Hippocampal formation (tissue), 2 donors: Measurements from ENCODE around the gene ADGRD1.

Experiments
- DNase-seq, 2 donors: peaks; one replicate each; lab custom pipeline; 2025; lab: John Stamatoyannopoulos, UW

The ADGRD1 gene

GRCh38 chr12:131072451-131073230 is 118.9 kb downstream of the ADGRD1 start:
- DNase-seq: no peak

DNA sequence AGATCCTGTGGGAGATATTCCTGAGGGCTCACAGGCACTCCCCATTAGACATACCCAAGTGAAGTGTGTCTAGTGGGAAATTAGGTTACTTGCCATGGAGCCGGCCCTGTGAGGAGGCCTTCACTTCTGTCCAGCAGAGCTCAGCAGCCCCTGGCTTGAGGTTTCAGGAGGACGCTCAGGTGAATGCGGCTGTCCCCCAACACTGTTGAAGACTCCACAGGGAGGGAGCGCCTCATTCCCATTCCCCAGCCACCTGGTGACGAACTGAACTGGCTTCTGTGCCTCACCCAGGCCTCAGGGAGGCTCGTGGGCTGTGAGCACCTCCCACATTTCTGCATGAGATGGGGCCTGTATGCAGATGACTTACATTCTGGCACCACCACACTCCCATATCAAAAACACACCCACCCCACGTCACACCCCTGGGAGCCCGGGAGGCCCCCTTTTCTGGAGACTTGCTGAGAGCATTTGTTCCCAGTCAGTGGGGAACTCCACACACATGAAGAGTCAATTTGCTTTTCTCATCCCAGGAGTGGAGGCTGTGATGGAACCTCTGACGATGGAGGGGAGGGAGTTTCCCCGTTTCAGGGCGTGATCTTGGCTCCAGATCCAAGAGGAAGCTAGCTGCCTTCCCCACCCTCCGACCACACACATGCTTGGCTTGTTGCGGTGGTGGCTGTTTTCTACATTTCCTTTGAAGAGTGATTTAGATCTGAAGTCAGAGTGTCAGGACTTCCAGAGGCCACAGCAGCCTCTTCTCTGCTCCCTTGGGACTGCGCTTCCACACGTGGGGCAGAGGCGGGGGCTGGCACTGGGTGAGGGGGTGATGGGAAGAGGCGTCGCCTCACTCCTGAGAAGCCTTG is 120.7 kb downstream of the ADGRD1 start:
- no peak for DNase-seq

- DNase-seq: no peak
Observed at GRCh38 chr12:131075194-131075593, 121.5 kb downstream of the ADGRD1 start.

GRCh38 chr12:131075611-131076010 is 121.9 kb downstream of the ADGRD1 start:
- no peak for DNase-seq

DNA sequence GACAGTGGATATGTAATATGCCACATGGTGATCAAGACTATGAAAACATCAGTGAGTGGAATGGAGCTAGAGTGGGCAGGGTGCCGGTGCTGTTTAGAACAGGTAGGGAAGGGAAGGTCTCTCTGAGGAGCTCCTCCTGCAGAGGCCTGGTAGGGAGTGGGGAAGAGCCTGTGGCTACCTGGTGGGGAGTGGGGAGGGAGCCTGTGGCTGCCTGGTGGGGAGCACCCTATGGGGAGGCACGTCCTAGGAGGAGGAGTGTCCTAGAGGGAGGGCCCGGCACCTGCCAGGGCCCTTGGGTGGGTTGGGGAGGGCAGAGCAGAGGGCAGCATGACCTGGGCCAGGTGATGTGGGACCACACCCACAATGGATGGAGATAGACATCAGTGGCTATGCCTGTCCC is 122.6 kb downstream of the ADGRD1 start:
- DNase-seq: no peak

DNA sequence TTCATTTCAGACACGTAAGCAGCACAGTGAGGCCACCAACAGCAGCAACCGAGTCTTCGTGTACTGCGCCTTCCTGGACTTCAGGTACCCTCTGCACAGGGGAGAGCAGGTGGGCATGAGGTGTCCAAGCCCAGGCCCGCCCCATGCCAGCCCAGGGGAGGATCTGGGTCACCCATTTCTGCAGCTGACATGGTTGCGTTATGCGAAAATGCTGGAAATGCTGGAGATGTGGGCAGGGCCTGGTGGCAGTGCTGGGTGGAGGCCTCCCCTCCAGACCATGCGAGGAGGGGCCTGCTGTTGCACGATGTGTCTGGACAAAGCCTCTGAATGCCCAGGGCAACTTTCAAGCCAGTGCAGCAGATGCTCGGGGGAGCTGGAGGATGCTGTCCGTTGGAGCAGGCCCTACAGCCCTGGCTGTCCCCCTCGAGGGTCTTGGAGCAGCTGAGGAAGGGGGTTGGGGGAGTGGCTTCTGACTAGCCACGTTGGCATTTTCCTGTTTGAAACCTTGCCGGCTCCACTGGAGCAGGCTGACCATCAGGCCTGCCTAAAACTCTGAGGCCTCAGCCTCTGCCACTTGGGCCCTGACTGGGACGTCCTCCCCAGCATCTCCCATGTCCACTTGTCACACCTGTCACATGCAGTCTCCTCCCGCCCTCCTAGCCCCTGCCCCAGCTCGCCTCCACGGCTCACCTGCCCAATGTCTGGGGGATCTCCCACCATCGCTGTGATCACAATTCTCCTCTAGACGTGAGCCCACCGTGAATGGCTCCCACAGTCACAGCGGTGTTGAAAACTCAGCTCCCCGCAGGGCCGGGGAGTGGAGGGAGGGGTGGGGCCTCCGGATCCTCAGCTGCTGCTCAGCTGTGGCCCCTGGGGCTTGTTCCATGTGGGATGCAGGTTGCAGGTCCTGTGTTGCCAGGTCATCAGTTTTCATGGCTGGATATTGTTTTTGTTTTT is 123.4 kb downstream of the ADGRD1 start:
- DNase-seq: no peak

GRCh38 chr12:131077931-131078391 is 124.3 kb downstream of the ADGRD1 start:
- no peak for DNase-seq

DNA sequence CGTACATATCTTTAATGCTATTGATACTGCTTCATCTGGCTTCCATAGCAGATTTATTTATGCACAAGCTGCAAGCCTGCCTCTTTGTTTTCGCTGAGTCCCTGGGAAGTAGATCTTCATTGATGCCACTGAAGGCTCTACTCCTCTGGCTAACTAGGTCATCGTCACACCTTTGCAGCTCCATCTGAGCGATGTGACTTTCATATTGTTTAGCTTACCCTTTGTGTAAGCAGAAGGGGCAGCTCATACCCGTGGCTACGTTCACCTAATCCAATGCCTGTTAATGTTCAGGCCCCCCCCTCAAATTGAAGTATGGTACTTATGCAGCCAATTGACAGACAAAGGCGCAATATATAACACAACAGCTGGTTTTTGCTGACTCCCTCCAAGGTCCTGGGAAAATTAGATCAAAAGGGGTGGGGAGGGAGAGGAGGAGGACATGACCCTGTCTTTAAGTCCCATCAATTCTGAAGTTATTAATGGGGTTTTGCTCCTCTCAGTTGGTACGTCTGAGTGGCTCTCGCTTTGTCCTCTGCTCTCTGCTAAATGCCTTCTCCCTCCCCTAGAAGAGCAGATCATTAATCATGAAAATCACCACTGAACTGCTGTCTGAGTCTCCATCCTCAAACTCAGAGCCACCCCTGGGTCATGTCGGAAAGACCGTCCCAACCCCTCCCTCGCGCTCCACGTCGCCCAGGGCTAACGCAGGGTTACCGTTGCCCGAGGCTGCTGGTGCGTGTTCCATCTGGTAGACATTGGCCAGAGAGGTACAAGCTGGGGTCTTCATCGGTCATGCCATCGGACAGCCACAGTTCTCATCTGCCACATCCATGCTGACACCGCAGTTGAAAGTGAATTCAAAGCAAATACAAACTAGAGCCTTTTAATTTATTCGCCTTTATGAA is 128.8 kb downstream of the ADGRD1 start:
- DNase-seq: no peak

DNA sequence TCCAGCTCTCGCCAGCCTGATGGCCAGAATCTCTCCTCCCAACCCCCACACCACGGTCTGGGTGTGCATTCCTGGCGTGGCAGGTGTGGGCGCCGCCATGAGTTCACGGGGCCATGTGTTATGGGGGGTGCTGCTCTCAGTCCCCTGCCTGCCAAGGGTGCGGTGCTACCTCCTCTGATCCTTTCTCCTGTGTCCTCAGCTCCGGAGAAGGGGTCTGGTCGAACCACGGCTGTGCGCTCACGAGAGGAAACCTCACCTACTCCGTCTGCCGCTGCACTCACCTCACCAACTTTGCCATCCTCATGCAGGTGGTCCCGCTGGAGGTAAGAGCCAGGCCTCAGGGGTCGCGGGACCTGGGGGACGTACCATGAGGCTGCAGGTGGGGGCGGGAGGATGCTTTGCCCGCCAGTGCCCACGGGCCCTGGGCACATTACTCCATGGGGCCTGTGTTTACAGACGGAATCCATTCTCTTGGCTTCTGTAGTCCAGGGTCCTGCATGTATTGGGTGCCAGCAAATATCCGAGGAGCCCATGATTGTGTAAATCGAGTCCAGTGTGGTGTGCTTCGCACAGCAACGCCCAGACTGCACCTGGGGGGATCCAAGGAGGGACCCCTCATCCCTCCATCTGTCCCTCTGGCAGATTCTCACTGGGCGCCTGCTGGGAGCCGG is 130.8 kb downstream of the ADGRD1 start:
- no peak for DNase-seq

DNA sequence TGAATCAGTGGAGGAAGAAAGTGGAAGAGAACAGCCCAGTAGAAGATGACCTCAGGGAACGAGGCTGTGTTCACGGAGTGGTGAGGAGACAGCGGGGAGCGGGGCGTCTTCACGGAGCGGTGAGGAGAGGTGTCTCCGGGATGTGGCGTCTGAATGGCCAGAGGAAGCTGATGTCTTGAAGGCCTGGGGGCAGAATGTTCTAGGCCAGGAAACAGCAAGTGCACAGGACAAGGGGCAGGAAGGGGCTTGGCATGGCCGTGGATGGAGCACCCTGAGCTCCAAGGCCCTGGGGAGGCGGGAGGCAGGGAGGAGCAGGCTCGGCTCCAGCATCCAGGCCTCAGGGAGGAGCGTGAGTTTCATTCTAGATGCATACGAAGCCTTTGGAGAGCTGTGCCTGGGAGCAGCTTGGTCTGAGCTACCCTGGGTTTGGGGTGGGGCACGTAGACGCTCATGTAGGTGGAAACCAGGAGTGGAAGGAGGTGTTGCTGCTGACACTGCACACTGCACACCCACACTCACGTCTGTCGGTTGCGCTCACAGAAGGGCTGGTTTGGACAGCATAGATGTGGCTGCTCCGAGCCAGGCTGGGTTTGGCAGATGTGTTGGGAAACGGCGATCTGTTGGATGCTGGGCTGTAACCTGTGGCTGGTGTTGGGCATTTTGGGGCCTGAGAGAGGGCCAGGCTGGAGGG is 131.6 kb downstream of the ADGRD1 start:
- no peak for DNase-seq

- DNase-seq: no peak
Observed at GRCh38 chr12:131085816-131086591, 132.3 kb downstream of the ADGRD1 start.

DNA sequence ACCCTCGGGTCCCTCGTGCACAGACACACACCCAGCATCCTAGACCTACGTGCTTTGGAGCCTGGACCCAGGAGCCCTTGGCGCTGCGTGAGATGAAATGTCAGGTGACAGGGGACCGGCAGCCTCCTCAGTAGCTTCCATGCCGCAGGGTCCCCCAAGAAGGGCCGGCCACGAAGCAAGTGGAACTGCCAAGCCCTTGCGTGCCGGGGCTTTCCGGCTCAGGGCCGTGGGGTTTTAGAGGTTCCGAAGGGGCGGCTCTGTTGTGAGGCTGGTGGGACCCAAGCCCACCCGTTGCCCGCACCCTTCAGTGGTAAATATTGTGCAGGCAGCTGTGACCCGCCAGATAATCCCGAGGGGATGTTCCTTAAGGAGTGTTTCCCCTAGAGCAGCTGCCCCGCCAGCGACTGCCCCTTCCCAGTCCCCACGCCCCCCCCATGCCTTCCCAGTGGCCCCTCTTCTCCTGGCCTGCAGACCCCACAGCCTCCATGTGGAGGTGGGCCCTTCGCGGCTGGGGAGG is 133.7 kb downstream of the ADGRD1 start:
- DNase-seq: no peak

DNA sequence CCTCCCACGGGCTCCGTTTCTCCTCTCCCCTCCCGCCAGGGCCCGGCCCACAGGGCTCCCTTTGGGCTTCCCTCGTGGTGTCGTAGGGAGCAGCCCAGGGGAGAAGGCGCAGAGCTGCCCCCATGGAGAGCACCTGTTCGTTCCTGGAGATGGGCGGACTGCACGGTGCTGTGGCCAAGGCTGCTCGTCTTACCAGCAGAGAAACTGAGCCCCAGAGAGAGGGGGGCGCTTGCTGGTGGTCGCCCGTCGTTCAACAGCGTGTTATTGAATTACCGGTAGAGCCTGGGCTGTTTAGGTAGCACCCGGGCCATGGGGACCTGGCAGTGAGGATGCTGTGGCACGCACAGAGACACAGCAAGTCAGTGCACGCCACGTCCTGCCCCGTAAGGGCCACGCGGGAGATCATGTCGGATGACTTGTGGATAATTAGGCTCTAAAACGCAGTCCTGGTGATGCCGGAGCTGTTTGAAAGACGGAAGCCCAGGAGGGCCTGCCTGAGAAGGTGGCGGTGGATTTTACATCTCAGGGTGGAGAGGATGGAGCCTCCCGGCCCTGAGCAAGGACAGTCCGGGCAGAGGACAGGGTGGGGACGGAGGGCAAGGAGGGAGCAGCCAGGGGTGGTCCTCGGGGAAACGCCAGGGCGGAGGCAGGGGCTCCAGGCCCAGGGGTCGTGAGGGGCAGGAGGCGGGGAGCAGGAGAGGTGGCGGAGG is 134.4 kb downstream of the ADGRD1 start:
- DNase-seq: no peak

GRCh38 chr12:131088701-131089530 is 135.2 kb downstream of the ADGRD1 start:
- no peak for DNase-seq

DNA sequence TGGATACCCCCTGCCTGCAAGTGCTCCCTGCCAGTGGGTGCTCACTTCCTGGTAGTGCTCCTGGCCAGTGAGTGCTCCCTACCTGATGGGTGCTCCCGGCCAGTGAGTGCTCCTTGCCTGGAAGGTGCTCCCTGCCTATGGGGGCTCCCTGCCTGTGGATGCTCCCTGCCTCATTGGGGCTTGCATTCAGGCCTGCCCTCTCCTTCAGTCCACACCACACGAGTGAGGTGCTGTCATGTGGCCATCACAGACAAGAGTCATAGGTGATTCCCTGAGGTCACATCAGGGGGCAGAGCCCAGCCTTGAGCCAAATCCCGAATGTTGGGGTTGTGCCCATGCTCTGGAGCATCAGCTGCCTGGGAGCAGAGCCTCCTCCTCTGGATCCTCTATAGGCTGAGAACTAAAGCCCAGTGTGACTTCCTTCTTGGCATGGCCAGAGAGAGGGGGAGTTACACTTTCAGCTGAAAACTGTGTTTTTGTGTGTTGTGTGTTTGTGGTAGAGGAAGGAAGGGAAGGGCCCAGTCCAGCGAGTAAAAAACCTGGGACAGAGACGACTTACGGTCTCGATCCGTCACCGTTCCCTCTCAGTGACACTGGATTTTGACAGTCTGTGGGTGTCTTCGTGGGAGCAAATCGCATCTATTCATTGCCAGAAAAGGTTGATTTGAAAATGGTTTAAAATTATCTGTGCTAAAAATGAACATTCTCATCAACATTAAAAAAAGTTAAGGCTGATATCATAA is 136.0 kb downstream of the ADGRD1 start:
- DNase-seq: no peak
